GM12864 (cell line): Measurements from ENCODE around the gene SLC47A2.

Source experiments
- DNase-seq: peaks from one replicate; pipeline ENCODE4 v3.0.0-alpha.2; 2011; ENCODE audit warnings: low read depth
- H3K4me3 ChIP-seq: 2 replicates; pipeline ENCODE4 v1.5.1; 2011; ENCODE audit warnings: mild to moderate bottlenecking, low read depth, low read length, control low read depth
- TF ChIP-seq, protein P1 (sequence below): IDR thresholded peaks from 2 replicates; pipeline ENCODE4 v1.5.1; 2011; ENCODE audit warnings: low read depth, mild to moderate bottlenecking, moderate library complexity, low read length, control low read depth, inconsistent platforms; ENCODE audit errors: missing control alignments

SLC47A2 gene

DNA sequence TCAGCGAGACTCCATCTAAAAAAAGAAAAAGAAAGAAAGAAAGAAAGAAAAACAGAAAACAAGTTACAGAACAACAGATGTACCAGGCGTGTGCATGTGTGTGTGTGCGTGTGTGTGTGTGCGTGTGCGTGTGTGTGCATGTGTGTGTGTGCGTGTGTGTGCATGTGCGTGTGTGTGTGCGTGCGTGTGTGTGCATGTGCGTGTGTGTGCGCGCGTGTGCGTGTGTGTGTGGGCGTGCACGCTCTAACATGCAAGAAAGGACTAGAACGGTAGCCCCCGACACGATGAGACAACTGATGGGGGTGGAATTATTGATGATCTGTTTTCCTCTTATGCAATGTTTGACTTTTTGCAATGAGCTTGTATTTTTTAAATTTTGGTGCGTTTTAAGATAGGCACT lies 30.1 kb upstream of the SLC47A2 start:
- TF ChIP-seq, protein P1, sequence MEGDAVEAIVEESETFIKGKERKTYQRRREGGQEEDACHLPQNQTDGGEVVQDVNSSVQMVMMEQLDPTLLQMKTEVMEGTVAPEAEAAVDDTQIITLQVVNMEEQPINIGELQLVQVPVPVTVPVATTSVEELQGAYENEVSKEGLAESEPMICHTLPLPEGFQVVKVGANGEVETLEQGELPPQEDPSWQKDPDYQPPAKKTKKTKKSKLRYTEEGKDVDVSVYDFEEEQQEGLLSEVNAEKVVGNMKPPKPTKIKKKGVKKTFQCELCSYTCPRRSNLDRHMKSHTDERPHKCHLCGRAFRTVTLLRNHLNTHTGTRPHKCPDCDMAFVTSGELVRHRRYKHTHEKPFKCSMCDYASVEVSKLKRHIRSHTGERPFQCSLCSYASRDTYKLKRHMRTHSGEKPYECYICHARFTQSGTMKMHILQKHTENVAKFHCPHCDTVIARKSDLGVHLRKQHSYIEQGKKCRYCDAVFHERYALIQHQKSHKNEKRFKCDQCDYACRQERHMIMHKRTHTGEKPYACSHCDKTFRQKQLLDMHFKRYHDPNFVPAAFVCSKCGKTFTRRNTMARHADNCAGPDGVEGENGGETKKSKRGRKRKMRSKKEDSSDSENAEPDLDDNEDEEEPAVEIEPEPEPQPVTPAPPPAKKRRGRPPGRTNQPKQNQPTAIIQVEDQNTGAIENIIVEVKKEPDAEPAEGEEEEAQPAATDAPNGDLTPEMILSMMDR, result no peak
- no peak for DNase-seq
- H3K4me3 ChIP-seq, result no peak overlapping the region

GRCh38 chr17:19744922-19745757 lies 28.8 kb upstream of the SLC47A2 start:
- H3K4me3 ChIP-seq, result no peak overlapping the region
- TF ChIP-seq, protein P1, result peak; percentile 92
- no peak for DNase-seq

GRCh38 chr17:19744492-19744891 lies 28.1 kb upstream of the SLC47A2 start:
- H3K4me3 ChIP-seq, result peak overlapping the region; percentile 27
- TF ChIP-seq, protein P1, result no peak
- no peak for DNase-seq

GRCh38 chr17:19743101-19744100 lies 27.0 kb upstream of the SLC47A2 start:
- no peak for DNase-seq
- TF ChIP-seq, protein P1, result no peak
- no peak overlapping the region for H3K4me3 ChIP-seq

DNA sequence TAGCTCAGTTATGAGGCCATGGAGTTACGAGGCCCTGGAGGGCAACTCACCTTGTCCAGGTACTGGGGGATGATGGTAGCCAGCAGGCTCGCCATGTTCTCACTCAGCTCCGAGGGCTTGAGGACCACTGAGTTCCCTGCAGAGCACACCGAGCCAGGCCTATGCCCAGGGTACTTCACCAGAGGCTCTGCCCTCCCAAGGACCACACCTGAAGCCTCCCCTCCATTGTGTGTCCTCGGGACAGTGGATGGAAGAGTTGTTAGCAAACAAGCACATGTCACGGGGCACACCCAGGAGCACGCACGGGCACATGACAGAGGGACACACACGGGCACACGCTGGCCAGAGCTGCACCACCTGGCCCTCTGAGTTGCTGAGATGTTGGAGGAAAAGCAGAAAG lies 26.1 kb upstream of the SLC47A2 start:
- H3K4me3 ChIP-seq, result no peak overlapping the region
- no peak for DNase-seq
- TF ChIP-seq, protein P1, result no peak

GRCh38 chr17:19741832-19742457 lies 25.6 kb upstream of the SLC47A2 start:
- no peak overlapping the region for H3K4me3 ChIP-seq
- TF ChIP-seq, protein P1, result no peak
- DNase-seq, result no peak
